H9 (cell line): ENCODE measurements around the gene TMEM63B. TPM values are rescaled to one million over a fixed set of nuclear protein-coding genes. Genes with fewer than 3 reads are reported as not detected.

Experiments
- DNase-seq: peaks from one replicate; pipeline ENCODE4 v3.0.0-alpha.2; 2017
- H2AFZ ChIP-seq: one replicate; pipeline ENCODE4 v1.6.1; 2013; ENCODE audit warnings: mild to moderate bottlenecking, low read length, control low read depth, moderate library complexity
- H2AK5ac ChIP-seq: 2 replicates; pipeline ENCODE4 v1.6.1; 2013; ENCODE audit warnings: low read length, control low read depth, mixed read lengths; ENCODE audit not compliant: insufficient read length
- H2BK120ac ChIP-seq: one replicate; pipeline ENCODE4 v1.6.1; 2013; ENCODE audit warnings: low read depth, mild to moderate bottlenecking, low read length, control low read depth, inconsistent platforms; ENCODE audit not compliant: poor library complexity, severe bottlenecking
- H2BK12ac ChIP-seq: 2 replicates; pipeline ENCODE4 v1.6.1; 2013; ENCODE audit warnings: low read length, control low read depth, mixed read lengths, low read depth; ENCODE audit not compliant: insufficient read length
- H2BK15ac ChIP-seq: 2 replicates; pipeline ENCODE4 v1.6.1; 2013; ENCODE audit warnings: low read depth, low read length, control low read depth
- H2BK20ac ChIP-seq: one replicate; pipeline ENCODE4 v1.6.1; 2013; ENCODE audit warnings: low read depth, mild to moderate bottlenecking, low read length, control low read depth, inconsistent platforms; ENCODE audit not compliant: poor library complexity, severe bottlenecking
- H2BK5ac ChIP-seq: 2 replicates; pipeline ENCODE4 v1.6.1; 2013; ENCODE audit warnings: low read length, control low read depth, mixed read lengths; ENCODE audit not compliant: insufficient read length
- H3K14ac ChIP-seq: 2 replicates; pipeline ENCODE4 v1.6.1; 2013; ENCODE audit warnings: low read length, control low read depth; ENCODE audit not compliant: insufficient read depth
- H3K18ac ChIP-seq: 2 replicates; pipeline ENCODE4 v1.6.1; 2013; ENCODE audit warnings: low read depth, mild to moderate bottlenecking, mixed read lengths, low read length, control low read depth; ENCODE audit not compliant: insufficient read length
- H3K23ac ChIP-seq: 2 replicates; pipeline ENCODE4 v1.6.1; 2013; ENCODE audit warnings: low read length, control low read depth, mixed read lengths, low read depth; ENCODE audit not compliant: insufficient read length
- H3K23me2 ChIP-seq: 2 replicates; pipeline ENCODE4 v1.6.1; 2013; ENCODE audit warnings: low read depth, mild to moderate bottlenecking, mixed read lengths, low read length, control low read depth; ENCODE audit not compliant: insufficient read length, poor library complexity, severe bottlenecking
- H3K27ac ChIP-seq: 2 replicates; pipeline ENCODE4 v1.5.1; 2013; ENCODE audit warnings: low read length, control low read depth, mixed read lengths, low read depth; ENCODE audit not compliant: insufficient read length
- H3K27me3 ChIP-seq: 2 replicates; pipeline ENCODE4 v1.6.1; 2013; ENCODE audit warnings: low read length, control low read depth, inconsistent platforms; ENCODE audit not compliant: insufficient read depth
- H3K4ac ChIP-seq: 2 replicates; pipeline ENCODE4 v1.6.1; 2013; ENCODE audit warnings: low read depth, mild to moderate bottlenecking, control low read depth, inconsistent platforms, low read length, moderate library complexity
- H3K4me1 ChIP-seq: 2 replicates; pipeline ENCODE4 v1.6.1; 2013; ENCODE audit warnings: low read length, control low read depth, inconsistent platforms; ENCODE audit not compliant: insufficient read depth
- H3K4me2 ChIP-seq: 2 replicates; pipeline ENCODE4 v1.6.1; 2013; ENCODE audit warnings: low read length, control low read depth, mixed read lengths; ENCODE audit not compliant: insufficient read length, insufficient read depth
- H3K56ac ChIP-seq: 2 replicates; pipeline ENCODE4 v1.6.1; 2013; ENCODE audit warnings: low read depth, mild to moderate bottlenecking, mixed read lengths, low read length, control low read depth; ENCODE audit not compliant: insufficient read length
- H3K79me1 ChIP-seq: 2 replicates; pipeline ENCODE4 v1.6.1; 2013; ENCODE audit warnings: low read depth, mild to moderate bottlenecking, moderate library complexity, low read length, control low read depth, inconsistent platforms; ENCODE audit not compliant: insufficient read depth, poor library complexity, severe bottlenecking
- H3K79me2 ChIP-seq: 2 replicates; pipeline ENCODE4 v1.6.1; 2013; ENCODE audit warnings: low read length, control low read depth, inconsistent platforms; ENCODE audit not compliant: insufficient read depth
- H3K9ac ChIP-seq: 2 replicates; pipeline ENCODE4 v1.6.1; 2013; ENCODE audit warnings: low read length, control low read depth, mixed read lengths; ENCODE audit not compliant: insufficient read length; ENCODE audit errors: extremely low read depth
- H3K9me3 ChIP-seq: one replicate; pipeline ENCODE4 v1.6.1; 2013; ENCODE audit warnings: low read depth, low read length, inconsistent platforms; ENCODE audit not compliant: control insufficient read depth
- H3T11ph ChIP-seq: one replicate; pipeline ENCODE4 v1.6.1; 2013; ENCODE audit warnings: mild to moderate bottlenecking, low read length, control low read depth, inconsistent platforms
- H4K20me1 ChIP-seq: one replicate; pipeline ENCODE4 v1.6.1; 2013; ENCODE audit not compliant: control insufficient read depth, insufficient read length, insufficient read depth
- H4K5ac ChIP-seq: 2 replicates; pipeline ENCODE4 v1.6.1; 2013; ENCODE audit warnings: low read depth, mild to moderate bottlenecking, mixed read lengths, low read length, control low read depth; ENCODE audit not compliant: insufficient read length
- H4K8ac ChIP-seq: replicated peaks from 2 replicates; pipeline ENCODE4 v1.6.1; 2013; ENCODE audit warnings: low read length, control low read depth, mixed read lengths, low read depth; ENCODE audit not compliant: insufficient read length
- H4K91ac ChIP-seq: 2 replicates; pipeline ENCODE4 v1.6.1; 2013; ENCODE audit warnings: low read depth, mild to moderate bottlenecking, moderate library complexity, mixed read lengths, low read length, control low read depth; ENCODE audit not compliant: insufficient read length
- H3K27ac Mint-ChIP-seq, 3 experiments: 2 replicates in 2 of 3; 3 replicates in 1 of 3; pipeline ENCODE4 v1.8.0; 2020 to 2021; ENCODE audit warnings: mixed read lengths in 3 of 3, mild to moderate bottlenecking in 1 of 3, moderate library complexity in 1 of 3
- H3K27me3 Mint-ChIP-seq: 2 replicates; pipeline ENCODE4 v1.8.0; 2021; ENCODE audit warnings: low read depth, mild to moderate bottlenecking, moderate library complexity, mixed read lengths
- H3K36me3 Mint-ChIP-seq, 3 experiments: 2 replicates in 2 of 3; 3 replicates in 1 of 3; pipeline ENCODE4 v1.8.0; 2020 to 2021; ENCODE audit warnings: low read depth in 3 of 3, mixed read lengths in 3 of 3; ENCODE audit not compliant: insufficient read depth in 1 of 3
- H3K4me1 Mint-ChIP-seq, 2 experiments: 2 replicates each; pipeline ENCODE4 v1.8.0; 2020; ENCODE audit warnings: mixed read lengths in 2 of 2
- H3K4me3 Mint-ChIP-seq, 2 experiments: 2 replicates in 1 of 2; 3 replicates in 1 of 2; pipeline ENCODE4 v1.8.0; 2020 to 2021; ENCODE audit warnings: mild to moderate bottlenecking in 2 of 2, mixed read lengths in 2 of 2, moderate library complexity in 1 of 2
- H3K9me3 Mint-ChIP-seq, 2 experiments: 2 replicates in 1 of 2; 3 replicates in 1 of 2; pipeline ENCODE4 v1.8.0; 2020; ENCODE audit warnings: mild to moderate bottlenecking in 2 of 2, mixed read lengths in 2 of 2, moderate library complexity in 1 of 2
- WGBS: extraction: QIAGEN DNeasy Blood & Tissue Kit; methylation state at CpG from one replicate; pipeline ENCODE4 v1.1.7; 2013; ENCODE audit warnings: missing lambda C conversion rate, low lambda C conversion rate, mixed read lengths; ENCODE audit not compliant: insufficient read length; ENCODE audit errors: extremely low coverage; 5-methylcytosine and 5-hydroxymethylcytosine counted together
- total RNA-seq: library from RNA; stranded (reverse); gene quantifications from 2 replicates; pipeline ENCODE4 v1.2.1, GENCODE V29; 2021
- TF ChIP-seq, protein P1 (sequence below): fragments of 200-600 bp; sonication (generic); conservative IDR thresholded peaks from 3 replicates; pipeline ENCODE4 v1.8.0; 2021; ENCODE audit warnings: antibody characterized with exemption, mild to moderate bottlenecking

TMEM63B gene
- total RNA-seq, 1 experiment from 2014 or later, result 56.3 TPM

GRCh38 chr6:44078827-44079671, 48.3 kb upstream of the TMEM63B start:
- H3K79me2 ChIP-seq, result no peaks in the 10 kb centered on the region
- H3K9ac ChIP-seq, result no peak overlapping the region
- H3K23me2 ChIP-seq, result peaks cover 3% of the 10 kb centered on the region
- Mint-ChIP-seq H3K4me3 (no peak overlapping the region), H3K36me3 (no peaks in the 10 kb centered on the region), H3K9me3 (no peaks in the 10 kb centered on the region), H3K27ac (no peak overlapping the region), H3K27me3 (peaks cover 3% of the 10 kb centered on the region; the same call in 1 of the 2 replicates), H3K4me1 (peaks cover 15 to 25% of the 10 kb centered on the region in 2 experiments)
- no peak overlapping the region for H2BK15ac ChIP-seq
- no peak overlapping the region for H2BK5ac ChIP-seq
- no peak overlapping the region for H3K27ac ChIP-seq
- H3K79me1 ChIP-seq, result no peaks in the 10 kb centered on the region
- no peak overlapping the region for H3K4ac ChIP-seq
- no peak overlapping the region for H2AK5ac ChIP-seq
- H4K5ac ChIP-seq, result no peak overlapping the region
- no peak overlapping the region for H3T11ph ChIP-seq
- H4K8ac ChIP-seq, result no peak overlapping the region
- no peak overlapping the region for H3K14ac ChIP-seq
- no peaks in the 10 kb centered on the region for H3K27me3 ChIP-seq
- WGBS, result no CpG with 5 or more reads among the region's 8 CpGs
- peaks cover 2% of the 10 kb centered on the region; the same call in 1 of the 2 replicates for H3K4me1 ChIP-seq
- no peak overlapping the region for H2BK120ac ChIP-seq
- H3K4me2 ChIP-seq, result no peak overlapping the region
- no peak overlapping the region for H2AFZ ChIP-seq
- no peak overlapping the region for H3K23ac ChIP-seq
- DNase-seq, result peak; percentile 78
- H3K56ac ChIP-seq, result no peak overlapping the region
- TF ChIP-seq, protein P1, sequence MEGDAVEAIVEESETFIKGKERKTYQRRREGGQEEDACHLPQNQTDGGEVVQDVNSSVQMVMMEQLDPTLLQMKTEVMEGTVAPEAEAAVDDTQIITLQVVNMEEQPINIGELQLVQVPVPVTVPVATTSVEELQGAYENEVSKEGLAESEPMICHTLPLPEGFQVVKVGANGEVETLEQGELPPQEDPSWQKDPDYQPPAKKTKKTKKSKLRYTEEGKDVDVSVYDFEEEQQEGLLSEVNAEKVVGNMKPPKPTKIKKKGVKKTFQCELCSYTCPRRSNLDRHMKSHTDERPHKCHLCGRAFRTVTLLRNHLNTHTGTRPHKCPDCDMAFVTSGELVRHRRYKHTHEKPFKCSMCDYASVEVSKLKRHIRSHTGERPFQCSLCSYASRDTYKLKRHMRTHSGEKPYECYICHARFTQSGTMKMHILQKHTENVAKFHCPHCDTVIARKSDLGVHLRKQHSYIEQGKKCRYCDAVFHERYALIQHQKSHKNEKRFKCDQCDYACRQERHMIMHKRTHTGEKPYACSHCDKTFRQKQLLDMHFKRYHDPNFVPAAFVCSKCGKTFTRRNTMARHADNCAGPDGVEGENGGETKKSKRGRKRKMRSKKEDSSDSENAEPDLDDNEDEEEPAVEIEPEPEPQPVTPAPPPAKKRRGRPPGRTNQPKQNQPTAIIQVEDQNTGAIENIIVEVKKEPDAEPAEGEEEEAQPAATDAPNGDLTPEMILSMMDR, result peak; percentile 91
- no peaks in the 10 kb centered on the region for H3K9me3 ChIP-seq
- no peak overlapping the region for H3K18ac ChIP-seq
- H4K91ac ChIP-seq, result no peak overlapping the region
- H4K20me1 ChIP-seq, result no peaks in the 10 kb centered on the region
- H2BK12ac ChIP-seq, result no peak overlapping the region
- H2BK20ac ChIP-seq, result no peak overlapping the region
